Esophagus squamous epithelium (tissue), 5 donors: ENCODE measurements around the gene STRA8. TPM values are rescaled to one million over a fixed set of nuclear protein-coding genes. Genes with fewer than 3 reads are reported as not detected.

Experiments
- DNase-seq: peaks from one replicate; lab custom pipeline; 2025; lab: John Stamatoyannopoulos, UW
- H3K27ac ChIP-seq, 4 donors: fragments of 200-600 bp; sonication (generic); one replicate each; pipeline ENCODE4 v1.5.1; 2016 to 2019; ENCODE audit warnings: mild to moderate bottlenecking in 1 of 4
- H3K27me3 ChIP-seq, 4 donors: fragments of 200-600 bp; sonication (generic); 1 replicate in 3 of 4; 2 replicates in 1 of 4; pipeline versions ENCODE4 v1.5.1 to v1.6.0; 2017 to 2021; ENCODE audit warnings: antibody characterized with exemption in 1 of 4
- H3K36me3 ChIP-seq, 3 donors: fragments of 200-600 bp; sonication (generic); one replicate each; pipeline ENCODE4 v1.5.1; 2016 to 2019
- H3K4me1 ChIP-seq, 3 donors: fragments of 200-600 bp; sonication (generic); one replicate each; pipeline ENCODE4 v1.5.1; 2017 to 2019
- H3K4me3 ChIP-seq, 4 donors: fragments of 200-600 bp; sonication (generic); 1 replicate in 3 of 4; 2 replicates in 1 of 4; pipeline ENCODE4 v1.5.1; 2016 to 2019; ENCODE audit warnings: mild to moderate bottlenecking in 2 of 4, moderate library complexity in 1 of 4
- H3K9me3 ChIP-seq, 3 donors: fragments of 200-600 bp; sonication (generic); one replicate each; pipeline ENCODE4 v1.5.1; 2016 to 2019
- POLR2A ChIP-seq, 4 donors: fragments of 450-650 bp; IDR thresholded peaks; one replicate each; pipeline ENCODE4 v1.6.1; 2017; ENCODE audit warnings: antibody characterized with exemption in 4 of 4, mild to moderate bottlenecking in 4 of 4, moderate library complexity in 3 of 4
- WGBS, 2 donors: methylation state at CpG; one replicate each; pipeline ENCODE4 v1.1.5; 2018; 5-methylcytosine and 5-hydroxymethylcytosine counted together
- intact Hi-C: fragments of 100-400 bp; cut with DNase I; formaldehyde crosslinking; loops from one replicate; pipeline ENCODE4 v1.15.0; 2022
- small RNA-seq, 4 donors: library from RNA; depleted of rRNA; stranded (forward); fragments of <200 nt; gene quantifications; one replicate each; pipeline ENCODE3, GENCODE V24; 2016
- total RNA-seq, 4 donors: library from RNA; depleted of rRNA; stranded (reverse); fragments of >200 nt; gene quantifications; one replicate each; pipeline ENCODE4 v1.1.0, GENCODE V29; 2016
- TF ChIP-seq, protein P1 (sequence below), 6 experiments: fragments of 450-650 bp in 4 of 6; fragments of 200-600 bp in 2 of 6; sonication (generic) in 2 of 6; IDR thresholded peaks; one replicate each; pipeline ENCODE4 v1.5.1; 2016 to 2019; ENCODE audit warnings: antibody characterized with exemption in 6 of 6, mild to moderate bottlenecking in 4 of 6, moderate library complexity in 4 of 6
- donor health status: DM: yes; HTN: yes; CAD: no.

Gene STRA8
- total RNA-seq, 4 donors from 2014 or later: not detected

DNA sequence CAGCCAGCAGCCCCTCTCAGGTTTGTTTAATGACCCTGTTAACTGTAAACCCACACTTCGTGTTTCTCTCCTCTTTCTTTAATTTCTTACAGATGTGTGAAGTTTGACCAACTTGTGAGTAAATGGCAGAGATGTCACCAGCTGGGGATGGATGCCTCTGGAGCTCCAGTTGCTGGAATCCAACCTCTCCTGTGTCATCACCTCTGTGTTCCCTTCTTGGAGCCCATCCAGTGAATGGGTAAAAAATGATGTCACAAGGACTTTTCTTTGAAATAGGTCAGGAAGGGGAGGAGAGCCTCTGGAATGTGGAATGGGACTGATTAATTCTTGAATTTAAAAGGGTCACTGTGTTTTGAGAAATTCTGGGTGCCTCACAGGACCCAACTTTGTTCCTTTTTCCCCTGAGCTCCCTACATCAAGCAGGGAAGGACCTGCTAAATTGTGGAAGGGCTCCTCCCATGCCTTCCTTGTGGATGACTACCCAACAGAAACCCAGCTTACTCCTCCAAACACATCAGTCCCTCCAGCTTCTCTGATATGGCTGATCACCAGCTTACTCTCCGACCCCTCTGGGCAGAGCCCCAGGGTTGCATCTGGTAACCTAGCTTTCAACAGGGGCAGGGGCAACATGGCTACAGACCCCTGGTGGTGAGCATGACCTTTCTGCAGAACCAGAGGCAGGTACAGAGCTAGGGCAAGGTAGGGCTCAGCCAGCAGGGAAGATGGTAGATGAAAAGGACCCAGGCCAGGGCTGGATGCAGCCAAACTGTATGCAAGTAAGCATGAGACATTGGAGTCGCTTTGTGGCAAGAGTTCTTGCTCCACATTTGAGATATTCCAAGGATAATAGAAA, 67.5 kb downstream of the STRA8 start:
- Histone ChIP-seq H3K27ac (no peak overlapping the region), H3K27me3 (no peaks in the 10 kb centered on the region), H3K9me3 (no peaks in the 10 kb centered on the region), H3K4me3 (no peak overlapping the region), H3K4me1 (no peaks in the 10 kb centered on the region), H3K36me3 (no peaks in the 10 kb centered on the region)
- no peak for DNase-seq
- TF ChIP-seq POLR2A (IDR thresholded peaks at IDR 0.05): no peak
- TF ChIP-seq, protein P1, sequence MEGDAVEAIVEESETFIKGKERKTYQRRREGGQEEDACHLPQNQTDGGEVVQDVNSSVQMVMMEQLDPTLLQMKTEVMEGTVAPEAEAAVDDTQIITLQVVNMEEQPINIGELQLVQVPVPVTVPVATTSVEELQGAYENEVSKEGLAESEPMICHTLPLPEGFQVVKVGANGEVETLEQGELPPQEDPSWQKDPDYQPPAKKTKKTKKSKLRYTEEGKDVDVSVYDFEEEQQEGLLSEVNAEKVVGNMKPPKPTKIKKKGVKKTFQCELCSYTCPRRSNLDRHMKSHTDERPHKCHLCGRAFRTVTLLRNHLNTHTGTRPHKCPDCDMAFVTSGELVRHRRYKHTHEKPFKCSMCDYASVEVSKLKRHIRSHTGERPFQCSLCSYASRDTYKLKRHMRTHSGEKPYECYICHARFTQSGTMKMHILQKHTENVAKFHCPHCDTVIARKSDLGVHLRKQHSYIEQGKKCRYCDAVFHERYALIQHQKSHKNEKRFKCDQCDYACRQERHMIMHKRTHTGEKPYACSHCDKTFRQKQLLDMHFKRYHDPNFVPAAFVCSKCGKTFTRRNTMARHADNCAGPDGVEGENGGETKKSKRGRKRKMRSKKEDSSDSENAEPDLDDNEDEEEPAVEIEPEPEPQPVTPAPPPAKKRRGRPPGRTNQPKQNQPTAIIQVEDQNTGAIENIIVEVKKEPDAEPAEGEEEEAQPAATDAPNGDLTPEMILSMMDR (IDR thresholded peaks at IDR 0.05): no peak
- intact Hi-C loops: no loop called here
- WGBS, 2 donors: 76 to 88% methylated on average over 2 to 3 of the region's 3 CpGs

Small RNAs within 50 kb of the gene (small RNA-seq; reads per million reads assigned to genes)
- gene MIR6509: 0.21 to 1.5 (median 0.98) reads per million in 4 donors

Other genes with a start within 250 kb of the STRA8 start
- gene AGBL3, start 247.3 kb upstream of the STRA8 start, total RNA-seq: 1 to 10 TPM in 1 of 4 donors, under 1 TPM in 3; 0.35 to 3.6 (median 0.55) TPM
- 1 to 10 TPM in 3 of 4 donors, under 1 TPM in 1; 0.57 to 9.5 (median 5.2) TPM for gene TMEM140, start 85.8 kb upstream of the STRA8 start, total RNA-seq
- gene CYREN, start 63.1 kb upstream of the STRA8 start, total RNA-seq: 10 to 100 TPM; 19.0 to 53.8 (median 35.4) TPM
- gene WDR91, start 22.3 kb upstream of the STRA8 start, total RNA-seq: 10 to 100 TPM; 19.6 to 29.0 (median 24.3) TPM